Measurements from ENCODE around the gene IDH3B. TPM values are rescaled to one million over a fixed set of nuclear protein-coding genes. Genes with fewer than 3 reads are reported as not detected.

The IDH3B gene
- total RNA-seq, 1 donor from 2014 or later: 136 TPM

GRCh38 chr20:2652724-2653555, 11.1 kb downstream of the IDH3B start:
- no peaks in the 10 kb centered on the region for H3K9me3 Mint-ChIP-seq (ENCODE audit: unreplicated experiment)
- TF ChIP-seq, protein P1, sequence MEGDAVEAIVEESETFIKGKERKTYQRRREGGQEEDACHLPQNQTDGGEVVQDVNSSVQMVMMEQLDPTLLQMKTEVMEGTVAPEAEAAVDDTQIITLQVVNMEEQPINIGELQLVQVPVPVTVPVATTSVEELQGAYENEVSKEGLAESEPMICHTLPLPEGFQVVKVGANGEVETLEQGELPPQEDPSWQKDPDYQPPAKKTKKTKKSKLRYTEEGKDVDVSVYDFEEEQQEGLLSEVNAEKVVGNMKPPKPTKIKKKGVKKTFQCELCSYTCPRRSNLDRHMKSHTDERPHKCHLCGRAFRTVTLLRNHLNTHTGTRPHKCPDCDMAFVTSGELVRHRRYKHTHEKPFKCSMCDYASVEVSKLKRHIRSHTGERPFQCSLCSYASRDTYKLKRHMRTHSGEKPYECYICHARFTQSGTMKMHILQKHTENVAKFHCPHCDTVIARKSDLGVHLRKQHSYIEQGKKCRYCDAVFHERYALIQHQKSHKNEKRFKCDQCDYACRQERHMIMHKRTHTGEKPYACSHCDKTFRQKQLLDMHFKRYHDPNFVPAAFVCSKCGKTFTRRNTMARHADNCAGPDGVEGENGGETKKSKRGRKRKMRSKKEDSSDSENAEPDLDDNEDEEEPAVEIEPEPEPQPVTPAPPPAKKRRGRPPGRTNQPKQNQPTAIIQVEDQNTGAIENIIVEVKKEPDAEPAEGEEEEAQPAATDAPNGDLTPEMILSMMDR (IDR thresholded peaks at IDR 0.05; ENCODE audit: unreplicated experiment): no peak
- H3K4me1 Mint-ChIP-seq (ENCODE audit: unreplicated experiment): peaks cover 18% of the 10 kb centered on the region
- peak overlapping the region; percentile 93 for H3K4me3 Mint-ChIP-seq (ENCODE audit: unreplicated experiment)
- peaks cover 35% of the 10 kb centered on the region for H3K36me3 Mint-ChIP-seq (ENCODE audit: low read depth, unreplicated experiment)
- peak; percentile 48 for DNase-seq (ENCODE audit: low spot score)
- H3K27ac Mint-ChIP-seq (ENCODE audit: unreplicated experiment): no peak overlapping the region
- peaks cover 5% of the 10 kb centered on the region for H3K27me3 Mint-ChIP-seq (ENCODE audit: unreplicated experiment)

DNA sequence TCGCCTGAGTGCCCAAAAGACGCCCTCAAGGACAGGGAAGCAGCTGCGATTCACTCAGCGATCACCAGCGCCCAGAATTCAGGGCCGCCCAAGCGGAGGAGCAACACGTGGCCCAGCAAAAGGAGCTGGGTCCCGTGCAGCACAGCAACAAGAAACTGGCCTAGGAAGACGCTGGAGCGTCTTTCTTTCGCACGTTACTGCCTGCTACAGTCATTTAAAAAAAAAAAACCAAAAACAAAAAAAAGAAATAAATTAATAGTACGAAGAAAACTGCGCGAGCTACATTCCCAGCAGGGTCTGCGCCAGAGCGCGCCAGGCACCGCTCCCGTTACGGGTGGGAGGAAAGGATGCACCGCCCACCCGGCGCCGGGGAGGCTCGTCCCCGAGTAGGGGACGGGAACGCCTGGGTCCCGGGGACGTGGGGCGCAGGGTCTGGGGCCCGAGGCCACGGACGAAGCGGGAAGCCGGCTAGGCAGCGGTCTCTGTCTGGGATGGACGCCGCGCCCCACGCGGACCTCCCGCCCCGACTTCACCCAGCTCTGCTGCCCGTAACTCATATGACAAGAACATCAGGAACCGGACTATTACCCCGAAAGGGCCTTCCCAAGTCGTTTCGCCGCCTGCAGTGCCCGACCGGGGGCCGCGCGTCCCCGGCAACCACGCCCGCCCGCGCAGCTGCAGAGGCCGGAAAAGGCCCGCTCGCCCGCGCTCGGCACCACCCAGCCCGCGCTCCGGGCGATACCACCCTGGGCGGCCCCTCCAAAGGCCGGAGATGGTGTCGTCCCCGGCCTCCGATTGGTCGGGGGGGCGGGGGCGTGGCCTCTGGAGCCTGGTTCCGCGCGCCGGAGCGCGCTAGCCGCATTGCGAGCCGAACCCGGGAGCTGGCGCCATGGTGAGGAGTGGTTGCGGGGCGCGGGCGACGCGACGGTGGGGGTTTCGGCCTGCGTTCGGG, 12.0 kb downstream of the IDH3B start, which contains the start of gene NOP56:
NOP56 (plus strand) TSS at position 861 of the 952 bp plus-strand sequence; CDS start at position 890, 29 bp downstream.
- peaks cover 16% of the 10 kb centered on the region for H3K4me1 Mint-ChIP-seq (ENCODE audit: unreplicated experiment)
- peak within 1 kb of the TSS; percentile 93 for H3K4me3 Mint-ChIP-seq (ENCODE audit: unreplicated experiment)
- H3K27ac Mint-ChIP-seq (ENCODE audit: unreplicated experiment): no peak within 1 kb of the TSS
- TF ChIP-seq, protein P1 (IDR thresholded peaks at IDR 0.05; ENCODE audit: unreplicated experiment): no peak
- peak; percentile 97 for DNase-seq (ENCODE audit: low spot score)
- H3K9me3 Mint-ChIP-seq (ENCODE audit: unreplicated experiment): no peaks in the 10 kb centered on the region
- H3K36me3 Mint-ChIP-seq (ENCODE audit: low read depth, unreplicated experiment): peaks cover 26% of the 10 kb centered on the region
- peaks cover 7% of the 10 kb centered on the region for H3K27me3 Mint-ChIP-seq (ENCODE audit: unreplicated experiment)

DNA sequence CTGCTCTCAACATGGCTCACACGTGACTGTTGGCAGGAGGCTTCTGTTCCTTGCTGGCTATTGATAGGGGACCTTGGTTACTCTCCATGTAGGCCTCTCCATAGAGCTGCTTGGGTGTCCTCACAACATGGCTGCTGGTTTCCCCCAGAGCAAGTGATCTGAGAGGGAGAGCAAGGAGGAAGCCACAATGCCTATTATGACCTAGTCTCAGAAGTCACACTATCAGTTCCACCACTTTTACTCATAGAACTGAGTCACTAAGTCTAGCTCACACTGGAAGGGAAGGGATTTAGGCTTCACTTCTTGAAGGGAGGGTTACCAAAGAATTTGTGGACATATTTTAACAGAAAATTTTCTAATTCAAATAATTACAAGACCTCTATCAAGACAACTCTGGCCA, 20.3 kb downstream of the IDH3B start:
- TF ChIP-seq, protein P1 (IDR thresholded peaks at IDR 0.05; ENCODE audit: unreplicated experiment): no peak
- no peak overlapping the region for H3K27ac Mint-ChIP-seq (ENCODE audit: unreplicated experiment)
- H3K27me3 Mint-ChIP-seq (ENCODE audit: unreplicated experiment): peaks cover 3% of the 10 kb centered on the region
- no peak overlapping the region for H3K4me3 Mint-ChIP-seq (ENCODE audit: unreplicated experiment)
- H3K36me3 Mint-ChIP-seq (ENCODE audit: low read depth, unreplicated experiment): no peaks in the 10 kb centered on the region
- H3K4me1 Mint-ChIP-seq (ENCODE audit: unreplicated experiment): no peaks in the 10 kb centered on the region
- H3K9me3 Mint-ChIP-seq (ENCODE audit: unreplicated experiment): no peaks in the 10 kb centered on the region
- no peak for DNase-seq (ENCODE audit: low spot score)

GRCh38 chr20:2640899-2641298, 23.1 kb downstream of the IDH3B start:
- H3K4me1 Mint-ChIP-seq (ENCODE audit: unreplicated experiment): no peaks in the 10 kb centered on the region
- H3K27ac Mint-ChIP-seq (ENCODE audit: unreplicated experiment): no peak overlapping the region
- no peak overlapping the region for H3K4me3 Mint-ChIP-seq (ENCODE audit: unreplicated experiment)
- TF ChIP-seq, protein P1 (IDR thresholded peaks at IDR 0.05; ENCODE audit: unreplicated experiment): no peak
- no peaks in the 10 kb centered on the region for H3K27me3 Mint-ChIP-seq (ENCODE audit: unreplicated experiment)
- H3K9me3 Mint-ChIP-seq (ENCODE audit: unreplicated experiment): no peaks in the 10 kb centered on the region
- H3K36me3 Mint-ChIP-seq (ENCODE audit: low read depth, unreplicated experiment): no peaks in the 10 kb centered on the region
- DNase-seq (ENCODE audit: low spot score): no peak
